NCI-H526 (cell line): Measurements from ENCODE around the gene PTPRG.
A peak's percentile ranks its signal among the peaks of the same experiment; 100 is the strongest.

Source experiments
- DNase-seq, 2 experiments: peaks; one replicate each; lab custom pipeline; 2025; lab: John Stamatoyannopoulos, UW

Gene PTPRG

GRCh38 chr3:62229908-62230307, 668.5 kb downstream of the PTPRG start:
- peak in 1 of 2 experiments; percentile 46 for DNase-seq

- no peak for DNase-seq
These were observed 671.7 kb downstream of the PTPRG start for GRCh38 chr3:62233065-62233464.

- no peak for DNase-seq
These were observed 674.6 kb downstream of the PTPRG start for GRCh38 chr3:62236016-62236415.

DNA sequence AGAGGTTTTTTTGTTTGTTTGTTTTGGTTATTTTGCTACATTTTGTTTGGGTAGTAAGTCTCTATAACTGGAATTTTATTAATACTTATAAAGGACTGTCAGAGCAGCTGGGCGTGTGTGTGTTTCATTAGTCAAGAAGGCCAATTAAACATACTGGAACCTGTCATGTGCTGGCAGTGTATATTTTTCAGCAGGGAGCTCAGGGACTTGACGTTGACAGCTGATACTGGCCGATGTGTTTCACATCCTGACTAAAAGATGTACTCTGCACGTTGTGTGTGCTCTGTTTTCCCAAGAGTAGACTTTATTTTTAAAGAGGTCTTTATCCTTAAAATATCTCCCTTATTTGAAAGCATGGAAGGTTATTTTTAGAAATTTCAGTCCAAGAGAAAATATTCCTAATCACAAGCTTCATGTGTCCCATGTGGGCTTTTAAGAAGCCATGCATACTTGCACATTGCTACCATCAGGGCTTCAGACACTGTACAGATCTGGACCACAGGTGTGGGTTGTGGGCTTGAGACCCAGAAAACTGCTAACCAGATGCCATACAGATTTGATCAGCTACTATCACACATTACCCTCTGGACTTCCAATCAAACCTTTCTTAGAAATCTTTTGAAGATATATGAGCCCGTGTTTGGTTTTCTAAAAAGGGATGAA, 676.0 kb downstream of the PTPRG start:
- DNase-seq, result no peak

DNA sequence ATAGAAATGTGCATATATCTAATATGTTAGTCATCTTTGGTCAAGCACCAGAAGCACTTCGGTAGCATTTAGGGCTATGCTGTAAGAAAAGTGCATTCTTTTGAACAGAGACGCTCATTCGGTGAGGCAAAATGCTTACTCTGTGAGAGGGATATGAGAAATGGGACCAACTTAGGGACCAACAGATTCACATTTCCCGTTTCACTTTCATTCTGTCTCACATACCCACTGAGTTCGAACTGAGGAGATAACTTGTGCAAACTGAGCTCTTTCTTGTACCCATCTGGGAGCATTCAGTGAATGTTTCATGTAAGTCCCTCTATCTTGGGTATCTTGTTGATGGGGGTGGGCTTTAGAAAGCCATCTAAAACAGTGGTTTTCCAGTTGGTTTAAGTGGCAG, 676.6 kb downstream of the PTPRG start:
- DNase-seq, result no peak

DNA sequence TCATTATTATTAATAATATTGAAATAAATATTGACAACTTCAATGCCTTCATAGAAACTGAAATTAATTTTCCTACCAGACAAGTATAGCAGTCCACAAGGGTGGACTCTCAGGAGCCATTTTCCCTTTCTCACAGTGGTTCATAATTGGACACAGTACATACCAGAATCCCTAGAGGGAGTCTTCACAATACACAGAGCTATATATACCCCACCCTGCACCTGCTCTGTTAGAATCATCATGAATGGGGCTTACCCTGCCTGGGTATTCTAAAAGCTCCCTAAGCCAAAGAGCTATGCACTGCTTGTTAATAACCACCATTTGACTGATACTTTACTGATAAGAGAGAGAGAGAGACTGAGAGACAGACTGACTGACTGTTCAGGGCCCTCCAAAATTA, 677.1 kb downstream of the PTPRG start:
- DNase-seq, result peak in 1 of 2 experiments; percentile 8

- peak; percentile 16 to 49 for DNase-seq
These were observed 679.9 kb downstream of the PTPRG start for GRCh38 chr3:62241279-62241678.

GRCh38 chr3:62242831-62243509, 681.6 kb downstream of the PTPRG start:
- no peak for DNase-seq

DNA sequence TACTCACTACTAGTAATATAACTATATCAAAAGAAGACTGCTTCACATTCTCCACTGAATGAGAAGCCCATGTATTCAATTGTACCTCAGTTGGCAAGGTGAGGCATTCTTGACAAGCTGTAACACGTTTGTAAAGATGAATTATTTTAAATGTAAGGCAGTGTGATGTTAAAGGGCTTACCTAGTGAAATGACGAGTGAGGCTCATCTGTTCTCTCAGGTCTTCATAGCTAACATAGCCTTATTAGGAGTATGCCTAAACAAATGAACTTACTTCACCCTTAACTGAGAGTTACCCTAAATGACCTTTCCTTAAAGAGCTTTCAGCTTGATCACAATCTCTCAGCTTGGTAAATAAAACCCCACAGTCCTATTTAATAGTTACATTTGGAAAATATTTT, 684.7 kb downstream of the PTPRG start:
- peak; percentile 56 to 64 for DNase-seq

- no peak for DNase-seq
These were observed 685.6 kb downstream of the PTPRG start for GRCh38 chr3:62246985-62247384.

DNA sequence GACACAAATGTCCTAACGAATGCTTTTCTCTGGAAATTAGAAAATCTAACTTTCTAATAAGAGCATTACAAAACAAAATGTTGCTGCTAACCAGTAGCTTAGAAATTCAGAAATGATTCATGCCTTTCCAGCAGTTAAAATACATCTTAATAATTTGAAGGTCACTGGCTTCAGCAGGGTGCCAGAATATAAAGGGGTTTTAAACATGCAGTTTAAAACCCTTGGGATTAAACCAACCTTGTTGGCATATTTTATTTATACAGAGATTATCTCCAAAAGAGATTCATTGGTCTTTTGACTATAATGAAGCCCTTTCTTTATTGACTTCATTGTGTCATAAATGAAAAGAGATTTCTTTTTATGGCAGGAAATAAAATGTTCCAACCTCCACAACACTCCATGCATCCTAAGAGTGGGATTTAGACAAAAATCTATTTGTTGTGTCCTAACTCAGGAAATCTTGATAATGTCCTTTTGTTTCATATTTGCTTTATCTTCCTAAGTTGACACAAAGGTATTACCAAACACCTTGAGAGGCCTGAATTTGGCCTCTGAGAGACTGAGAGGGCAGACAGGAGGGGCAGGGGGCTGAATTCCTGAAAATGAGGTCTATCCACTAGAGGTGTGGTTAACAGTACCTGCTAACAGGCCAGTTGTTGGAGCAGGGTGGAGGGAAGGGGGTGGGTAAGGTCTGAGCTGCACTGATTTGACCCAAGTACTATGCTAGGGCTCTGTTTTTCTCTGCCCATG, 687.5 kb downstream of the PTPRG start:
- no peak for DNase-seq

GRCh38 chr3:62249484-62249776, 688.1 kb downstream of the PTPRG start:
- DNase-seq, result no peak

- peak in 1 of 2 experiments; percentile 17 for DNase-seq
These were observed 688.6 kb downstream of the PTPRG start for GRCh38 chr3:62249855-62250543.

- peak; percentile 66 to 78 for DNase-seq
These were observed 691.2 kb downstream of the PTPRG start for GRCh38 chr3:62252438-62253157.

GRCh38 chr3:62253971-62254370, 692.6 kb downstream of the PTPRG start:
- no peak for DNase-seq

GRCh38 chr3:62255758-62256157, 694.4 kb downstream of the PTPRG start:
- no peak for DNase-seq

- DNase-seq, result no peak
These were observed 698.6 kb downstream of the PTPRG start for GRCh38 chr3:62259924-62260323.

DNA sequence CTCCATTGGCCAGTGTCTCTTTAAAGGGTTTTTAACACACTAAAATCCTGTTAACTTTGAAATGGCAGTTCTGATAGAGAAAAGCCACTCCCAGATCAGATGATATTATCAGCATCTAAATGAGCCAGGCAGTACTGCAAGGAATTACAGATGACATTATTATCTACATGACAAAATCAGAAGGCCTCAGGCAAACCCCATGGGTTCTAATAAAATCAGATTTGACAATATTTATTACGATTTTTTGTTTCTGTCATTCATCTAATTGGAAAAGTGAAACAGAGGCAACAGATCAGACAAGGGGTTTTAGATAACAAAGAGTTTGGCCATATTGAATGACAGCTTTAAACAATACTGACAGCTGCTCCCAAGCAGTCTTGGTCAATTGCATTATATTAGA, 699.3 kb downstream of the PTPRG start:
- no peak for DNase-seq

DNA sequence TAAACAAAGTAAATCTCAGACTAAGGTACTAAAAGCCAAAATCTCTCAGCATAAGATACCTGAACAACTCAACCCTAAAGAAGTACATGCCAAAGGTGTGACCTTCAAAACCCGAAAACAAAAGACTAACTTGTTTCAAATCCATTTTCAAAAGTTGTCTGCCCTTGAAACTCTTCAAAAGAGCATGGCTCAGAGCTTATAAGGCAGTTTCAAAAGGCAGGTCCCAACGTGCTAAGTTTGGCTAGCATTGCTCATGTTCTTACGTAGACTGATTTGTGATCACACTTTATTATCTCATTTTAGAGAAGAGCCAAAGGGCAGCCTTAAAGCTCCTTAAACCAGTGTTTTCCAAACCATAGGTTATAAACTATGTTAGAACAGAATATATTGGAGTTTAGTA, 699.8 kb downstream of the PTPRG start:
- DNase-seq, result peak in 1 of 2 experiments; percentile 13

GRCh38 chr3:62261736-62262135, 700.4 kb downstream of the PTPRG start:
- DNase-seq, result peak; percentile 62 to 63

- no peak for DNase-seq
These were observed 704.2 kb downstream of the PTPRG start for GRCh38 chr3:62265528-62265927.
